Naive B cell (primary cell): ENCODE data around the gene TRMT61A. TPM values are rescaled to one million over a fixed set of nuclear protein-coding genes. Genes with fewer than 3 reads are reported as not detected.
A peak's percentile ranks its signal among the peaks of the same experiment; 100 is the strongest.

ENCODE experiments used
- ATAC-seq, 2 donors: fragments of 150-1000 bp; cut with Tn5 transposase; 2 replicates each; pipeline ENCODE4 v1.10.0; 2021; ENCODE audit warnings: low read depth in 2 of 2, mild to moderate bottlenecking in 2 of 2, moderate library complexity in 2 of 2
- DNase-seq: peaks from one replicate; pipeline ENCODE4 v3.0.0; 2022
- H3K27ac Mint-ChIP-seq, 6 donors: one replicate each; pipeline ENCODE4 v1.8.0; 2020 to 2022; ENCODE audit warnings: mild to moderate bottlenecking in 6 of 6, mixed read lengths in 6 of 6, moderate library complexity in 5 of 6, inconsistent platforms in 2 of 6
- H3K27me3 Mint-ChIP-seq, 3 donors: one replicate each; pipeline ENCODE4 v1.8.0; 2021 to 2022; ENCODE audit warnings: mixed read lengths in 3 of 3, mild to moderate bottlenecking in 1 of 3
- H3K36me3 Mint-ChIP-seq, 2 donors: one replicate each; pipeline ENCODE4 v1.8.0; 2020 to 2022; ENCODE audit warnings: mixed read lengths in 2 of 2, inconsistent platforms in 1 of 2, mild to moderate bottlenecking in 1 of 2
- H3K4me1 Mint-ChIP-seq, 3 donors: one replicate each; pipeline ENCODE4 v1.8.0; 2020 to 2022; ENCODE audit warnings: mixed read lengths in 3 of 3, inconsistent platforms in 1 of 3, mild to moderate bottlenecking in 1 of 3, moderate library complexity in 1 of 3
- H3K4me3 Mint-ChIP-seq, 8 donors: one replicate each; pipeline ENCODE4 v1.8.0; 2020 to 2022; ENCODE audit warnings: mild to moderate bottlenecking in 8 of 8, mixed read lengths in 8 of 8, moderate library complexity in 8 of 8, inconsistent platforms in 2 of 8
- H3K9me3 Mint-ChIP-seq, 7 donors: one replicate each; pipeline ENCODE4 v1.8.0; 2020 to 2022; ENCODE audit warnings: mixed read lengths in 7 of 7, mild to moderate bottlenecking in 5 of 7, inconsistent platforms in 2 of 7, moderate library complexity in 1 of 7
- polyA plus RNA-seq, 6 donors: library from polyadenylated mRNA; unstranded; fragments of 300-500 nt; fragmentation: Illumina TruSeq; gene quantifications; one replicate each; pipeline ENCODE4 v1.2.3, GENCODE V29; 2021; ENCODE audit warnings: low read depth in 6 of 6

The TRMT61A gene
- polyA plus RNA-seq, 6 donors from 2014 or later, result 6.2 to 13.9 (median 8.3) TPM

DNA sequence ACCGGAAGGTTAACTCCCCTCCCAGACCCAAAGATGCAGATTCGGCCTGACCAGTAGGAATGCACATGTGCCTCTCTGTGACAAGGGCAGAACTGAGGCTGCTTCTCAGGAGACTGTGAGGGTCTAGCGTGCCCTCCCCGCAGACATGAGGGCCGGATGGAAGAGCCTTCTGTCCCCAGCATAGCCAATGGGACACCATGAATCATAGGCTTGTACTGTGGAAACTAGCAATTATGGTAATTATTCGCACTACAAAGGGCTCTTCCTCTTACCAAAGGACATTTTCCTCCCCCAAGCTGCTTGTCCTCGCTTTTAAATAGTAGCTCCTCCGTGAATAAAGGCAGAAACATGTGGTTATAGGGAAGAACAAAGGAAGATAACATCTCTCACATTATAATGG, 40.0 kb downstream of the TRMT61A start:
- Mint-ChIP-seq H3K4me3 (no peak overlapping the region), H3K36me3 (no peaks in the 10 kb centered on the region), H3K27me3 (no peaks in the 10 kb centered on the region), H3K27ac (no peak overlapping the region), H3K9me3 (no peaks in the 10 kb centered on the region), H3K4me1 (peaks cover 9 to 44% (median 28%) of the 10 kb centered on the region in 3 donors)
- DNase-seq, result no peak
- no peak for ATAC-seq

GRCh38 chr14:103569408-103569807, 40.4 kb downstream of the TRMT61A start:
- ATAC-seq, result no peak
- Mint-ChIP-seq H3K27ac (peak overlapping the region in 1 of 6 donors; percentile 29), H3K9me3 (no peaks in the 10 kb centered on the region), H3K27me3 (no peaks in the 10 kb centered on the region), H3K36me3 (peaks cover 0 to 3% of the 10 kb centered on the region in 2 donors), H3K4me1 (peaks cover 9 to 41% (median 26%) of the 10 kb centered on the region in 3 donors), H3K4me3 (no peak overlapping the region)
- no peak for DNase-seq

DNA sequence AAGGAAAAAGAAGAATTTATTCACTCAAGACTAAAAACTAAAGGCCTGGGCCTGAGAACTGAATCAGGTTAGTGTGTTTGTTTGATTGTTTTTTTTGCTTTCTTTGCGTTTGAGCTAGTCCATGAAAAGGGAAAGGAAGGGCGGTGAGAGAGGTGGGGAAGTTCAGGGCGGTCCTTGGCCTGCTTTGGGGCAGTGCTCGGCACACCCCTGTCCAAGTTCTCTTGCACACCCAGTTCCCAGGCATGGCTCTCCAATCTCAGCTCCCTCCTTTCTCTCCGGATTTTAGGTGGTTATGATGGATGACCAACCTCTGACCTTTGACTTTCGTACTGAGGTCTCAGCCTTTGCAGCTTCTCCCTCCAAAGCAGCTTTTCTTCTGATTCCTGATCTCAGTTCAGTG, 45.1 kb downstream of the TRMT61A start:
- no peak for ATAC-seq
- Mint-ChIP-seq H3K9me3 (no peaks in the 10 kb centered on the region), H3K27me3 (no peaks in the 10 kb centered on the region), H3K4me1 (peaks cover 2 to 17% (median 3%) of the 10 kb centered on the region in 3 donors), H3K4me3 (no peak overlapping the region), H3K27ac (peak overlapping the region in 2 of 6 donors; percentile 40 to 45), H3K36me3 (peaks cover 6 to 11% of the 10 kb centered on the region in 2 donors)
- DNase-seq, result no peak

DNA sequence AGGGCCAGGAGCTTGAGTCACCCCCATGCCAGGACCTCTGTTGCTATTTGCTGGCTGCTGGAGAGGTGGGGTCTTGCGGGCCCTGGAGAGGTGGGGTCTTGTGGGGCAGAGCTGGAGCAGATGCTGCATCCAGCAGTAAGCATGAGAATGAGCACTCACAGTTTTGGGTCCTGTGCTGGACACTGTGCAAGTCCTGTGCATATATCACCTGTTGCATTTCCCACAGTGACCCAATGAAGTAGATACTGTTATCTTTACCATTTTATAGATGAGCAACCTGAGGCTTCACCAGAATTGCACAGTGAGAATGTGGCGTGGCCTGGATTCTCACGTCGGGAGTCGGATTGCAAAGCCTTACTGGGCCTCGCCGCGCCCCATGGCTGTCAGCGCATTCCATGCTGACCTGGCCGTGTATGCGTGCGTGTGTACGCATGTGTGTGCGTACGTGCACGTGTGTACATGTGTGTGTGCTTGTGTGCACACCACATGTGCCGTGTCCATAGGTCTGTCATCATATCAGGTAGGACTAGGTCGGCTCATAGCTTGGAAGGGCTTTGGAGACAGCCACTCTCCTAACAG, 45.8 kb downstream of the TRMT61A start:
- ATAC-seq (no peak), DNase-seq (no peak)
- no peaks in the 10 kb centered on the region for H3K27me3 Mint-ChIP-seq
- H3K9me3 Mint-ChIP-seq, result no peaks in the 10 kb centered on the region
- H3K4me1 Mint-ChIP-seq, result peaks cover 0 to 12% (median 0%) of the 10 kb centered on the region in 3 donors
- H3K4me3 Mint-ChIP-seq, result no peak overlapping the region
- H3K27ac Mint-ChIP-seq, result peak overlapping the region in 1 of 6 donors; percentile 30
- peaks cover 6 to 11% of the 10 kb centered on the region in 2 donors for H3K36me3 Mint-ChIP-seq

- Mint-ChIP-seq H3K4me1 (peaks cover 0 to 7% (median 0%) of the 10 kb centered on the region in 3 donors), H3K9me3 (no peaks in the 10 kb centered on the region), H3K27ac (peak overlapping the region in 2 of 6 donors; percentile 24 to 57), H3K27me3 (no peaks in the 10 kb centered on the region), H3K36me3 (peaks cover 6 to 11% of the 10 kb centered on the region in 2 donors), H3K4me3 (peak overlapping the region in 1 of 8 donors; percentile 12)
- ATAC-seq (no peak), DNase-seq (no peak)
Measured at GRCh38 chr14:103576371-103577024, 47.5 kb downstream of the TRMT61A start.

DNA sequence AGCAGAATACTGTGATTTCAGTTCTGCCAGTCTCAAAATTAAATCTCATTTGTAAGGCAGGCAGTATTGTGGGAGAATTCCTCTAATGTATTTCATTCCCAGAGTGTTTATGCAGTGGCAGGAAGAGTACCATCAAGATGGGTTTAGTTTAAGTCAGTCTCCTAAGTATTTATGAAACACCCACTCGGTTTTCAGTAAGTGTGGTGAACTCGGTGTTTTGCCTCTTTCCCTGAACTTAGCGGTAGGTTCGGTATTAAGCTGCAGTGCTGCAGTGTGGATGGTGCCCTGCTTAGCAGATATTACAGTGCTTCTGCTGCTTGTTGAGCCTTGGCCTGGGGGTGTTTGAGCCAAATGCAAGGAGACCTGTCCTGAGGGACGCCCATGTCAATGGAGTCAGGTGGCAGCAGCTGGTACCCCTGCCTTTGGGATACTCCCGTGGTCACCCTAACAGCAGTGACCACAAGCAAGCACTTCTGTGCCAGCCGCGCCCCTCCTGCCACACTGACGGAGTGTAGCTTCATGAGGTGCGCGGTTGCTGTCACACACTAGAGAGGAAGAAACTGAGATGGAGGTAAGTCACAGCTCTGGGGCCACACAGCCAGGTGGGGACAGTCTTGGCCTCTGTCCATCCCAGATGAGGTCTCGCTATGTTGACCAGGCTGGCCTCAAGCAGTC, 49.5 kb downstream of the TRMT61A start:
- H3K27ac Mint-ChIP-seq, result no peak overlapping the region
- no peaks in the 10 kb centered on the region for H3K4me1 Mint-ChIP-seq
- no peak for ATAC-seq

GRCh38 chr14:103581206-103581605, 52.2 kb downstream of the TRMT61A start:
- no peaks in the 10 kb centered on the region for H3K9me3 Mint-ChIP-seq
- no peak for DNase-seq
- H3K27ac Mint-ChIP-seq, result no peak overlapping the region
- H3K27me3 Mint-ChIP-seq, result no peaks in the 10 kb centered on the region
- H3K4me3 Mint-ChIP-seq, result no peak overlapping the region
- H3K4me1 Mint-ChIP-seq, result no peaks in the 10 kb centered on the region
- no peak for ATAC-seq
- H3K36me3 Mint-ChIP-seq, result no peaks in the 10 kb centered on the region

More for the DNA sequence above, 49.5 kb downstream of the TRMT61A start:
- Mint-ChIP-seq H3K27me3 (no peaks in the 10 kb centered on the region), H3K4me3 (no peak overlapping the region), H3K9me3 (no peaks in the 10 kb centered on the region), H3K36me3 (peaks cover 6 to 11% of the 10 kb centered on the region in 2 donors)
- no peak for DNase-seq

DNA sequence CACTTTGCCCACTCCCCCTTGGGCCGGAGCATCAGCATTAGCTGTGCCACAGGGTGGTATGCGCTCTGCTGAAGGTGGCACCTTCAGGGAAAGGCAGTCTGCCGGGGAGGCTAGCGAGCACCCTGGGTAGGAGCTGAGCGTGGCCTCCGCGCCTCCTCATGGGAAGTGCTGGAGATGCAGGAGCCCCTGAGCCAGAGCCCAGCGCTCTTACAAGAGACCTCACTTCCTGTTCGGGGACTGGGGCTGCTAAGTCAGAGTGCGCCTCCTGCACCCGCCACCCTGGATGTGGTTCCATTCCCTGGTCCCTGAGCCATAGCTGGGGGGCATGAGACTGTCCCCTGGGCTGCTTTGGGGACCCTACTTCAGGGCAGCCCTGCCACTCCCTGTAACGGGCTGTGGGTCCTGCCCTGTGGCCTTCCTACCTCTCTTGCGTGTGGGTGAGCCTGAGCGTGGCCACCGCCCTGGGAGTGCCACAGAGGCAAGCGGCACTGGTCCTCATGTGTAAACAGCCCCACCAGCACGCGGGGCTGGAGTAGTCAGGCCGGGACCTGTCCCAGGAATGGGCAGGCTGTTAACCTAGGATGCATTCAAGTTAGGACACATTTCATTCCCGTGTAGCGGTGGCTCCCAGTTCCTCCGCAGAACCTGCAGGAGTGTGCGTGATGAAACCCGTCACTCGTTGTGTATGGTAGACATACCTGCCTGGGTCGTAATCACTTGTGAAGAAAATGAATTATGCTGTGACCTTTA, 53.1 kb downstream of the TRMT61A start:
- H3K4me3 Mint-ChIP-seq, result no peak overlapping the region
- H3K27ac Mint-ChIP-seq, result peak overlapping the region in 1 of 6 donors; percentile 56
- ATAC-seq (no peak), DNase-seq (no peak)
- H3K9me3 Mint-ChIP-seq, result no peaks in the 10 kb centered on the region
- H3K36me3 Mint-ChIP-seq, result no peaks in the 10 kb centered on the region
- H3K4me1 Mint-ChIP-seq, result no peaks in the 10 kb centered on the region
- no peaks in the 10 kb centered on the region for H3K27me3 Mint-ChIP-seq

- Mint-ChIP-seq H3K27ac (peak overlapping the region in 1 of 6 donors; percentile 91), H3K27me3 (no peaks in the 10 kb centered on the region), H3K9me3 (no peaks in the 10 kb centered on the region), H3K4me1 (no peaks in the 10 kb centered on the region), H3K36me3 (no peaks in the 10 kb centered on the region), H3K4me3 (no peak overlapping the region)
- ATAC-seq (no peak), DNase-seq (no peak)
Measured at GRCh38 chr14:103584326-103584915, 55.4 kb downstream of the TRMT61A start.

Other genes starting within 250 kb of the TRMT61A start
- 100 to 1,000 TPM; 419 to 531 (median 455) TPM for gene EIF5, start 195.0 kb upstream of the TRMT61A start, polyA plus RNA-seq
- 10 to 100 TPM; 31.4 to 61.4 (median 34.6) TPM for gene MARK3, start 143.8 kb upstream of the TRMT61A start, polyA plus RNA-seq
- gene CKB, start 6.4 kb upstream of the TRMT61A start, polyA plus RNA-seq, result under 1 TPM in 2 of 6 donors, not detected in 4; 0.80 to 1.00 TPM
- gene BAG5, start 33.5 kb downstream of the TRMT61A start, polyA plus RNA-seq, result 10 to 100 TPM; 11.0 to 55.5 (median 41.9) TPM
- gene COA8, start 33.8 kb downstream of the TRMT61A start, polyA plus RNA-seq, result 10 to 100 TPM; 47.5 to 70.7 (median 57.8) TPM
- gene KLC1, start 100.0 kb downstream of the TRMT61A start, polyA plus RNA-seq, result 10 to 100 TPM; 25.9 to 90.4 (median 56.2) TPM
- gene XRCC3, start 186.3 kb downstream of the TRMT61A start, polyA plus RNA-seq, result 1 to 10 TPM; 2.9 to 7.5 (median 5.7) TPM
- gene ZFYVE21, start 186.6 kb downstream of the TRMT61A start, polyA plus RNA-seq, result 10 to 100 TPM in 1 of 6 donors, 1 to 10 TPM in 5; 4.8 to 10.5 (median 6.7) TPM